H7 (cell line): ENCODE data around the gene KRT6C. TPM values are rescaled to one million over a fixed set of nuclear protein-coding genes. Genes with fewer than 3 reads are reported as not detected.

ENCODE experiments used
- DNase-seq: peaks from one replicate; pipeline ENCODE4 v3.0.0; 2012
- H3K27me3 ChIP-seq: 2 replicates; pipeline ENCODE4 v1.6.0; 2011; ENCODE audit warnings: mild to moderate bottlenecking, low read length; ENCODE audit not compliant: control insufficient read depth, insufficient read depth
- H3K36me3 ChIP-seq: replicated peaks from 2 replicates; pipeline ENCODE4 v1.5.1; 2011; ENCODE audit warnings: low read length; ENCODE audit not compliant: control insufficient read depth, insufficient read depth
- H3K4me3 ChIP-seq: 2 replicates; pipeline ENCODE4 v1.5.1; 2011; ENCODE audit warnings: low read depth, mild to moderate bottlenecking, control low read depth, low read length, moderate library complexity; ENCODE audit not compliant: insufficient read depth
- total RNA-seq: library from RNA; depleted of rRNA; stranded (reverse); fragments of >200 nt; shearing (Covaris generic); gene quantifications from 2 replicates; pipeline ENCODE4 v1.2.3, GENCODE V29; 2014; rRNA removed

KRT6C gene
- total RNA-seq: not detected in 2 replicates

DNA sequence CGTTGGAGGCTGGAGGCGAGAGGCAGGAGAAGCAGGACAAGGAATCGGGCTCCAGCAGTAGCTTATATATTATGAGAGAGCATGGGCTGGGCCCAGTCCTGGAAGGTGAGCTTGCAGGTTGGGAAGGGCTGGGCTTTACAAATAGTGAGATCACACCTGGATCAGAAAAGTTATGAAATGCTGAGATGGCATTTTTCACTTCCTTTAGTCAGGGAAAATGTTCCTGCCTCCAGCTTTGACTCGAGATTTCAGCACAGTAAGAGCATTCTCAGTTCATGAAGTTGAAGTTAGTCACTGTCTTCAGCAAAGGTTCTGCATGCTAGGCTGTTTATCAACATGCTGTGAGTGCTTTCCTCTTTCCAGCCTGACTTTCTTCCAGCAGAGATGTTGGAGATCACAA, at the start of gene KRT6C:
TSS of gene KRT6C (minus strand) at position 38 of the 400 bp plus-strand sequence. CDS start 68 bp downstream, outside the sequence.
- H3K36me3 ChIP-seq: no peaks in the 10 kb centered on the region
- H3K4me3 ChIP-seq: no peak within 1 kb of the TSS
- DNase-seq: no peak
- H3K27me3 ChIP-seq: no peaks in the 10 kb centered on the region

DNA sequence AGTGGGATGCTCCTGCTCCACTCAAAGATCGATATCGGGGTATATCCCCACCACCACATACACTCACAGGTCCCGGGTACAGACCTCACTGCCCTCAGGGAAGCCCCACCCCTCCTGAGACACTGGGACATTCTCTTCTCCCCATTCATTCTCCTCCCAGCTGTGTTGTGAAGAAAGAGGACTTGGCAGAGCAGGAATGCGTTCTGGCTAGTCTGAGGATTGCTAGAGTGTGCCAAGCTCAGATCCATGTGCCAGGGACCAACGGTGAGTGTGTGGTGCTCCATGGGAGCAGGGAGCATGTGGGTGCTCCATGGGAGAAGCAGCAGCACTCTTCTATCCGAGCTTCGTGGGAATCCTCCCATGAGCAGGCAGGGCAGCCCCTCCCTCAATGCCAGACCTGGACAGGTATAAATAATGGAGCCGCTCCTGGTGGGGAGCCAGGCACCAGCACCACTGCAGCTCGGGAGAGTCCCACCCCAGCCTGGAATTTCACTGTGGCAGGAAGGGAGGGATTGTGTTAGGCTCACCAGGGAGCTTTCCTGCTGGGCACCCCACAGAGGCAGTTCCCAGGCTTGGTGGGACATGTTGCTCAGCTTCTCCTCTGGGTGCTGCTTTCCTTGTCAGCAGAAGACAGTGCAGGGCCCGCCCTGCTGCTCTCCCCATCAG, 48.9 kb upstream of the KRT6C start:
- H3K27me3 ChIP-seq: no peaks in the 10 kb centered on the region
- no peaks in the 10 kb centered on the region for H3K36me3 ChIP-seq
- peak; percentile 9 for DNase-seq
- no peak overlapping the region for H3K4me3 ChIP-seq

DNA sequence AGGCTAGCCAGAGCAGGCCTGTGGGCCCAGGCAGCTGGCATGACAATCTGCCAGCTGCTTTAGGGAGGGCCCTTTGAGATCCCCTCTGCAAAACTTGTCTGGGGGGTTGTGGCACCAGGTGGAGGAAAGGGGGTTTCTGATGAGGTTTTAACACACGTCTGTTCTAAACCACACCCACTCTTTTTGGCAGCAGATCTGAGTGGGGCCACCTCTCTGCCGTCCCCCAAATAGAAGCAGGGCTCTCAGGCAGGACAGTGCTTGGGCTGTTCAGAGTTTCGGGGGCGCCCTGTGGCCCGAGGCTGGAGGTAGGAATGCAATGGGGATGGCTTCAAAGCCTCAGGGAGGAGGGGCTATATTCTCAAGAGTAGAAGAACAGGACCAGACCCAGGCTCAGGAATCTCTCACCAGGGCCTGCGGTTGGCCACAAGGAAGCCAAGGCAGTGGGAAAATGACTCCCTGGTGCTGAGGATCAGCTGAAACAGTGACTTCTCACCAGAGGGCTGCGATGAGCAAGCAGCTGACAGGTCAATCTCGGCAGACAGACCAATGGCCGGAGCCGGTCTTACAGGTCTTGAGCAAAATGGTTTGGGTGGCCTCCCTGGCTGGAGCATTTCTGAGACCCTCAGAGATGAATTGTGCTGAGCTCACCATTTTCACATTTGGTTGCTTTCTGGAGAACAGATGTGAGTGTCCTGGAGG, 48.1 kb upstream of the KRT6C start:
- Histone ChIP-seq H3K36me3 (no peaks in the 10 kb centered on the region), H3K4me3 (no peak overlapping the region), H3K27me3 (no peaks in the 10 kb centered on the region)
- peak; percentile 32 for DNase-seq

DNA sequence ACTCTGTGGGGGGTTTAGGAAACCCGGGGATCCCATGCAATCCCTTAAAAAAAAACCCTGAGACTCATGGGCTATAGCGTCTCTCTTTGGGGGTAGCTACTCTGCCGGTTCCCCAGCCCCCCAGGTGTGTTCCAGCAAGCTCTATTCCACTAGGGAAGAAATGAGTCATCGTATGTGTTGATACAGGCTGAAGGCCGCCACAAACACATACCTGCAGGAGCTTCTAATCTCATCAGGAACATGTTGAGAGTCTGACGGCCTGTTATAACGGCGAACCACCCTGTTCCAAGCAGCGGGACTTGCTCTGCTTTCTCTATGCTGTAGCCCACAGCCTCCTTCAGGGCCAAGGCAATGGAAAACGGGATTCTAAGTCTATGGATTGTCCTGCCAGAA, 47.6 kb upstream of the KRT6C start:
- DNase-seq: peak; percentile 24
- H3K36me3 ChIP-seq: no peaks in the 10 kb centered on the region
- no peaks in the 10 kb centered on the region for H3K27me3 ChIP-seq
- no peak overlapping the region for H3K4me3 ChIP-seq

DNA sequence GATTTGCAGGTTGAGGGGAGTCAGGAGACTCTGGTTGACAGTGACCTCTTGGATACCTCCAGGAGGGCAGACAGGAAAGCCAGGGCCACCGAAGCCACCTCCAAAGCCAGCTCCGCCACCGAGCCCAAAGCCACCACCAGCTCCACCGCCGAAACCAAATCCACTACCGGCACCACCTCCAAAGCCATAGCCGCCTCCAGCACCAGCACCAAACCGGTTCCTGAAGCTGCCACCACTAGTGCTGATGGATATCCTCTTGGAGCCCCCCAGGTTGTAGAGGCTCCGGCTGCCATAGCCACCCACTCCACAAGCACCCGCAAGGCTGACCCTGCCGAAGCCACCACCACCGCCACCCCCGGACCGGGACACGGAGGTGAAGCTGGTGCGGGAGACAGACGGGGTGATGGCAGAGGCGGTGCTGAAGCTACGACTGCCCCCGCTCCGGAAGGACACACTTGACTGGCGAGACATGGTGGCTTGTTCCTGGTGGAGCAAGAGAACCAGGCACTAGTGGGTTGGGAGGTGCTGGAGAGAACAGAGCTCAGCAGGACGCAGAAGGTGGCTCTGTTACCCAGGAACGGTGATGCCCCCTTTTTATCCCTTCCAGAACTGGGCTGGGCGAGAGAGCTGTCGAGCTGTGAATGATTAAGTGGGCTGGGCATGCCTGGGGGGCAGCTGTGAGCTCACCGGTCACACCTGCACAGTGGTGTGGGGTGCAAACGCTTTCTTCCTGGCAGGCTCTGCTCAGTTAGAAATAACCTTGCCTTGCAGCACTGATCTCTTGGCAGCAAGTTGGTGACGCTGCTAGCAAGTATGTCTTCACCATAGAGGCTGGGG, 46.4 kb upstream of the KRT6C start, which contains the start of gene KRT5:
TSS of gene KRT5 (minus strand) at position 569 of the 837 bp plus-strand sequence. CDS start at position 471, 98 bp downstream.
- no peak within 1 kb of the TSS for H3K4me3 ChIP-seq
- H3K36me3 ChIP-seq: no peaks in the 10 kb centered on the region
- H3K27me3 ChIP-seq: no peaks in the 10 kb centered on the region
- DNase-seq: peak; percentile 15

DNA sequence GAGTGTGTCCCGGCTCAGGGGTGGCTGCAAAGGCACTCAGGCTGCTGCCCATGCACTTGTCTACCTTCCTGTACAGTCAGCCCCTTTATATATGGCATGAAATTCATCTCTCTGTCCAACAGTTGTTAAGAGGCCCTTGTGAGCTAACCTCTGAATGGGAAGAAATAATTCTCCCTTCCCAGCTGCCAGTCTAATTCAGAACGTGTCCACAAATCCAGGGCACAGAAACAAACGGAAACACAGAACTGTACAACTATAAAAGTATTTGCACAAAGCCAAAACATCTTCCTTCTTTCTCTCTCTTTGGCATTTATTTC, 45.7 kb upstream of the KRT6C start:
- no peak overlapping the region for H3K4me3 ChIP-seq
- no peaks in the 10 kb centered on the region for H3K36me3 ChIP-seq
- H3K27me3 ChIP-seq: no peaks in the 10 kb centered on the region
- DNase-seq: no peak

DNA sequence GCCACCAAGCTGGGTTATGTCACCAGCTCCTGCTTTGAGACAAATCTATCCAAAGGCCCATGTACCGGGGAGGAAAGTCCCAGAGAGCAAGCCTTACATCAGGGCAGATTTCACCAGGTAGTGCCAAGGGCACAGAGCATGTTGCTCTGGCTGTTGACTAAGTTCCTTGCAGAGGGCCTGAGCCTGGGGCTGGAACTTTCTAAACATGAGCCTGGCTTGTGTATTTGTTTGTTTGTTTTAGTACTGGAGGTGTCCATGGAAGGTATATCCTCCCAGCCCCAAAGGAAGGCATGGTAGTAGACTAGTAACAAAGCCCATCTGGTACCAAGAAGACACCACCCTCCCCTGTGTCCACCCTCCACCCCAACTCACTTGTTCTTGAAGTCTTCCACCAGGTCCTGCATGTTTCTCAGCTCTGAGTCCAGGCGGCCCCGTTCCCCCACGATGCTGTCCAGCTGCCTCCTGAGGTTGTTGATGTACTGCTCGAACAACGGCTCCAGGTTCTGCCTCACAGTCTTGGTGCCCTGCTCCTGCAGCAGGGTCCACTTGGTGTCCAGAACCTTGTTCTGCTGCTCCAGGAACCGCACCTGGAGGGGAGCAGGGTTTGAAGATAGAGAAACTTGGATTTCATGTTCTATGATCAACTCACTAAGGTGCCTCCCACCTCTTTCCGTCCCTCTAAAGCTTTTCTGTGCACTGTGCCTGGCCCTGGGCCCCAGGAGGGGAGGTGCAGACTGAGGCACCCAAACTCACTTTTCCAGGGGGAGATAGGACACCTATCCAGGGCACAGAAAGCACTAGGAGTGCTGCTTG, 45.2 kb upstream of the KRT6C start:
- no peaks in the 10 kb centered on the region for H3K27me3 ChIP-seq
- DNase-seq: peak; percentile 8
- H3K4me3 ChIP-seq: no peak overlapping the region
- H3K36me3 ChIP-seq: no peaks in the 10 kb centered on the region

DNA sequence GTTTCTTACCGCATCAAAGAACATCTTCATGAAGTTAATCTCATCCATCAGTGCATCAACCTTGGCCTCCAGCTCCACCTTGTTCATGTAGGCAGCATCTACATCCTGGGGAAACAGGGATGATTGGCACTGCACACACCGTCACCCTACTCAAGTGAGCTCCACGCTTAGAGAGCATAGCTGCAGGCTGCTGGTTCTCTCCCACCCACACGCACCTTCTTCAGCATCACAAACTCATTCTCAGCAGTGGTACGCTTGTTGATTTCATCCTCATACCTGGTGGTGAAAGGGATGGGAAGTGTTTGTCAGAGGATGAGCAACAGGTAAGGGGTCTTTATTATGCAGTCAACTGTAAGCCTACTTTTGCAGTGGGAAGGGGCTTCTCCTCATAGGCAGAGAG, 44.3 kb upstream of the KRT6C start:
- Histone ChIP-seq H3K36me3 (no peaks in the 10 kb centered on the region), H3K4me3 (no peak overlapping the region), H3K27me3 (no peaks in the 10 kb centered on the region)
- DNase-seq: peak; percentile 10

DNA sequence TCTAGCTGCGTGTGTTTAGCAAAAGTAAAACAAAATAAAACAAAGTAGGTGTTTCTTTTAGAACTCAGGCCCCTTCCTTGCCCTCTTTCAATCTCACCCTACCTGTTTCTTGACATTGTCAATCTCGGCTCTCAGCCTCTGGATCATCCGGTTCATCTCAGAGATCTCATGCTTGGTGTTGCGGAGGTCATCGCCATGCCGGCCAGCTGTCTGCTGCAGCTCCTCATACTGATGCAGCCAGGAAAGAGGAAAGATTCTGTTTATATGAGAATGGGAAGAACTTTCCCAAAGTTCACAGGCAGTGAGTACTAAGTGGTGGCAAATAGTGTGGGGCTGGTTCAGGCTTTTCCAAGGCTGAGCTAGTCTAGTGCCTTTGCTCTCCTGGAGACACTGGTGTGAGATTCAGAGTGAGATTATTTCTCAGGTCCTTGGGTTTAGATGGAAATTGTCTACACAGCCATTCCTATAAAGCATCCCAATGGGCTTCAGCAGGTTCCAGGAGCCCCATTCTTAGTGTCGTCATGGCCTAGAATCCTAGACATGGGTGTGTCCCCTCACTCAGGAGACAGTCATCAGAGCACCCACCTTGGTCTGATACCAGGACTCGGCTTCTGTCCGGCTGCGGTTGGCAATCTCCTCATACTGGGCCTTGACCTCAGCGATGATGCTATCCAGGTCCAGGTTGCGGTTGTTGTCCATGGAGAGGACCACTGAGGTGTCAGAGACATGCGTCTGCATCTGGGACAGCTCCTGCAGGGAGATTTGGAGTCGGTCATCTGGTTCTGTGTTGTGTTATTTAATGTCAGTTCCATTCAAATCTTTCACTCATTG, 43.6 kb upstream of the KRT6C start:
- H3K4me3 ChIP-seq: no peak overlapping the region
- peak; percentile 8 for DNase-seq
- H3K36me3 ChIP-seq: no peaks in the 10 kb centered on the region
- H3K27me3 ChIP-seq: no peaks in the 10 kb centered on the region

DNA sequence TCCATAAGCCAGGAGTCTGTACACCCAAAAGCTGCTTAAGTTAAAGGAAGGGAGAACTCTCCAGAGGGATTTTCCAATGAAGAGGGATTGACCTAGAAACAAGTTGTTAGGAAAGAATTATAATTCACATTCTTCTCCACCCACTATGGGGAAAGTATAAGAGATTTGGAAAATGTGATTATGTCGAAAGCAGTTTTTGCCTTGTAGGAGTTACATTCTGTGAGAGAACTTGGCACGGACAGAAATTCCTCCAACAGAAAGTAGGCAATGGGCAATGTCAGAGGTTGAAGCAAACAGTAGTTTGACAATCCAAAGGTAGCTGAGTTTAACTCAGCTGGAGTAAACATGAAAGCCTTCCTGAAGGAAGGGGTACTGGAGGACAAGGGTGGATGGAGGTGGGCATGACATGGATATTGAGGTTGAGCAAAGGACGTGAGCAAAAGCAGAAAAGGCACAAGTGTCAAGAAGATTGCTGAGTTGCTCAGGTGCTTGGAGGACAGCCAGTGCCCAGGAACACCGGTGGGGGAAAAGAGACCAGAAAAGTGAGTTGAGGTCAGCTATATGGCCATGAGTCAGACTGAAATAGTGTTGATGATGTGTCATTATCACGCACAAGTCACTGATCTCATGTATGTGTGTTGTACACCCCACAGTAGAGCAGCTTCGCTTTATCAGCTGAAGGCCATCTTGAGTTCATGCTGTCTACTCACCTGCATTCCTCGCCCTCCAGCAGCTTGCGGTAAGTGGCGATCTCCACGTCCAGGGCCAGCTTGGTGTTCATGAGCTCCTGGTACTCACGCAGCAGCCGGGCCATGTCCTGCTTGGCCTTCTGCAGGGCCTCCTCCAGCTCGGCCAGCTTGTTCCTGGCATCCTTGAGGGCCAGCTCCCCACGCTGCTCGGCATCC, 42.6 kb upstream of the KRT6C start:
- peak; percentile 5 for DNase-seq
- H3K27me3 ChIP-seq: no peaks in the 10 kb centered on the region
- no peak overlapping the region for H3K4me3 ChIP-seq
- no peaks in the 10 kb centered on the region for H3K36me3 ChIP-seq

DNA sequence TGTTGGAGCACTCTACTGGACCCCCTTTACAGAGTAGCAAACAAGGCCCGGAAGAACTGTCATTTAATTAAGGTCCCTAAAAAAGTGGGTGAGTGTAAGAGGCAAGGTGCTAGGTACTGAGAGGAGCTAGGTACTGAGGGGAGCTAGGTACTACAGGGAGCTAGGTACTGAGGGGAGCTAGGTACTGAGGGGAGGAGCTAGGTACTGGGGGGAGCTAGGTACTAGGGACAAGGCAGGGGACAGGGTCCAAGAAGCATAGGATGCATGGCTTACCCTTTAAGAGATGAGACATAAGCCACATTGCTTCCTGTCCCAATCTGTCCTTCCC, 41.7 kb upstream of the KRT6C start:
- H3K4me3 ChIP-seq: no peak overlapping the region
- H3K27me3 ChIP-seq: no peaks in the 10 kb centered on the region
- no peaks in the 10 kb centered on the region for H3K36me3 ChIP-seq
- DNase-seq: no peak

DNA sequence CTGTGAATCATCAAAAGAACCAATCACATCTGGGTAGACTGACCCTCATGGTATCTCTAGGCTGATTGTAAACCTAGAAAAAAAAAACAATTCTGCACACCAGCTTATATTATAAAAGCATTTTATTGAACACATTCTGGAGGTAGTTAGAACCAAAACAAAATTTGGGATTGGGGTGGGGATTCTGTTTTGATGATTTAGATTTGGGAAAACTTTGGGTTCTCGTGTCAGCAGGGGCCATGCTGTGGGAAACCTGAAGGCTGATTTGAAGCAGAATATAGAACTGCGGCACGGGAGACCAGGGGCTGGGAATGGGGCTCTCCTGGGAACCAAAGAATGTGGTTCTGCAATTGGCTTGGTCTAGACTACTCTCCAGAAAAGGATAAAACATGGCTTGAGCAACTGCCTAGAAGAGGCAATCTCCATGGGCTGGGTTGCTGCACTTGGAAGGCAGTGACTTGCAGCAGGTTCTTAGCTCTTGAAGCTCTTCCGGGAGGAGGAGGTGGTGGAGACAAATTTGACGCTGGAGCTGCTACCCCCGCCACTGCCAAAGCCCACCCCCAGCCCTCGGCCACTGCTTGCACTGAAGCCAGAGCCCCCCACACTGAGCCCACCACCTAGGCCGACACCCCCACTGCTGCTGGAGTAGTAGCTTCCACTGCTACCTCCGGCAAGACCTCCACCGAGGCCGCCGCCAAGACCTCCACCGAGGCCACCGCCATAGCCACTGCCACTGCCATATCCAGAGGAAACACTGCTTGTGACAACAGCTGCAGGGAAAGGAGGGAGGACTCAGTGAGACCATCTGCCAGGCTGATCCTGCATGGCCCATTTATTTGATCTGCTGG, 41.1 kb upstream of the KRT6C start:
- Histone ChIP-seq H3K27me3 (no peaks in the 10 kb centered on the region), H3K36me3 (no peaks in the 10 kb centered on the region), H3K4me3 (no peak overlapping the region)
- DNase-seq: peak; percentile 2
